AG04450 (cell line): ENCODE results near the gene GALNT5. TPM values are rescaled to one million over a fixed set of nuclear protein-coding genes. Genes with fewer than 3 reads are reported as not detected.

Source experiments
- CTCF ChIA-PET: fragments of 300-600, 350-600 bp; formaldehyde crosslinking; extraction: SDS; loops from one replicate; lab custom pipeline; 2022; ENCODE audit warnings: antibody characterized with exemption, inconsistent platforms; lab: Charles Lee
- POLR2A ChIA-PET: fragments of 350-600 bp; formaldehyde crosslinking; extraction: SDS; loops from one replicate; lab custom pipeline; 2021; ENCODE audit warnings: antibody characterized with exemption, inconsistent platforms; lab: Yijun Ruan, JAX
- DNase-seq: peaks from one replicate; pipeline ENCODE4 v3.0.0-alpha.2; 2011; ENCODE audit warnings: low read depth, low spot score
- H3K27ac ChIP-seq: one replicate; pipeline ENCODE4 v1.5.1; 2012; ENCODE audit warnings: low read depth, low read length, control low read depth
- H3K27me3 ChIP-seq: one replicate; pipeline ENCODE4 v1.6.0; 2012; ENCODE audit warnings: low read length; ENCODE audit not compliant: control insufficient read depth, insufficient read depth
- H3K4me3 ChIP-seq: 2 replicates; pipeline ENCODE4 v1.5.1; 2011; ENCODE audit warnings: mild to moderate bottlenecking, low read depth, low read length, control low read depth
- H3K9me3 ChIP-seq: 2 replicates; pipeline ENCODE4 v1.5.1; 2012; ENCODE audit warnings: low read length; ENCODE audit not compliant: control insufficient read depth, insufficient read depth
- polyA plus RNA-seq: library from polyadenylated mRNA; depleted of rRNA; stranded (reverse); fragments of >200 nt; gene quantifications from 2 replicates; pipeline ENCODE4 v1.2.3, GENCODE V29; 2011
- TF ChIP-seq, protein P1 (sequence below): IDR thresholded peaks from 2 replicates; pipeline ENCODE4 v1.5.1; 2011; ENCODE audit warnings: low read depth, low read length, control low read depth, inconsistent platforms

The GALNT5 gene
- polyA plus RNA-seq, 1 experiment: 55.0 TPM

DNA sequence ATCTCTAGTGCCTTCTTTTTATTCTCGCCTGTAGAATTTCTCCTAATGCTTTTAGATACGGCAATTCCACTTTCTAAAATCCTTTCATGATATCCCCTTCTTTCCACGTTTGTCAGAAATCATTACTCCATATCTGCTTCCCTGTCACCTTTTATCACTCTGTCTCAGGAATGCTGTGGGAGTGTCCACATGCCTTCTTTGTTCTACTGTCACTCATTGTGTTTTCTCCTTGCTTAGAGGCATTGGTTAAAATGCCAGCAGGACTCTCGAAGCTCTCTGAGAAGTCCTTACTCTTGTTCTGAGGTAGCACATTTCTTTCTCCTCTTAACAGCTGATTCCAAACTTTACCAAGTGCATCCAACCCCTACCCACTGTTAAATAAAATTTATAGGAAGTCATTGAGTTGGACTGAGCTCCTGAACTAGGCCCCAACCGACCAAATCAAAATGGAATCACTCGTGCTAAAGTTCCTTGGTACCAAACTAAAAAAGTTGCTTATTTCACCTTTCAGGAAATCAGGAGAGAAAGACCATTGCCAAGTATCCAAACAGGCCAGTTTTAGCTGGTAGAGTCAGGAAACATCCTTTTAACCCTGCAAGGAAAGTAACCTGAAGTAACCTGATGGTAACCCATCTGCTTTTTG, 10.6 kb upstream of the GALNT5 start:
- Histone ChIP-seq H3K27me3 (no peaks in the 10 kb centered on the region), H3K4me3 (no peak overlapping the region), H3K27ac (peak overlapping the region; percentile 92), H3K9me3 (no peaks in the 10 kb centered on the region)
- DNase-seq: no peak
- CTCF ChIA-PET: interaction anchor here (0.9 to 1.9 kb wide), 4 partner anchors 11 to 912 kb away, joined by 3 to 9 read pairs (median 6); partner anchors contain the start of gene GALNT5
- POLR2A ChIA-PET: interaction anchor here (1.4 to 2.0 kb wide), 3 partner anchors 11 to 17 kb away, joined by 6 to 9 read pairs (median 7); partner anchors contain the start of gene GALNT5
- TF ChIP-seq, protein P1, sequence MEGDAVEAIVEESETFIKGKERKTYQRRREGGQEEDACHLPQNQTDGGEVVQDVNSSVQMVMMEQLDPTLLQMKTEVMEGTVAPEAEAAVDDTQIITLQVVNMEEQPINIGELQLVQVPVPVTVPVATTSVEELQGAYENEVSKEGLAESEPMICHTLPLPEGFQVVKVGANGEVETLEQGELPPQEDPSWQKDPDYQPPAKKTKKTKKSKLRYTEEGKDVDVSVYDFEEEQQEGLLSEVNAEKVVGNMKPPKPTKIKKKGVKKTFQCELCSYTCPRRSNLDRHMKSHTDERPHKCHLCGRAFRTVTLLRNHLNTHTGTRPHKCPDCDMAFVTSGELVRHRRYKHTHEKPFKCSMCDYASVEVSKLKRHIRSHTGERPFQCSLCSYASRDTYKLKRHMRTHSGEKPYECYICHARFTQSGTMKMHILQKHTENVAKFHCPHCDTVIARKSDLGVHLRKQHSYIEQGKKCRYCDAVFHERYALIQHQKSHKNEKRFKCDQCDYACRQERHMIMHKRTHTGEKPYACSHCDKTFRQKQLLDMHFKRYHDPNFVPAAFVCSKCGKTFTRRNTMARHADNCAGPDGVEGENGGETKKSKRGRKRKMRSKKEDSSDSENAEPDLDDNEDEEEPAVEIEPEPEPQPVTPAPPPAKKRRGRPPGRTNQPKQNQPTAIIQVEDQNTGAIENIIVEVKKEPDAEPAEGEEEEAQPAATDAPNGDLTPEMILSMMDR: no peak

DNA sequence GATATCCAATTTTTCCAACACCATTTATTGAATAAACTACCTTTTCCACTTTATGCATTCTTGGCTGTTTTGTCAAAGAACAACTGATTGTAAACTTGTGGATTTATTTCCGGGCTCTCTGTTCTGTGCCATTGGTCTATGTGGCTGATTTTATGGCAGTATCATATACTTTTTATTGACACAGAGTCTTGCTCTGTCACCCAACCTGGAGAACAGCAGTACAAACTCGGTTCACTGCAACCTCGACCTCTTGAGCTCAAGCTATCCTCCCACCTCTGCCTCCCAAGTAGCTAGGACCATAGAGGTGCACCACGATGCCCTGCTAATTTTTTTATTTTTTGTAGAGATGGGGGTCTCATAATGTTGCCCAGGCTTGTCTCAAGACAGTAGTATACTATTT, 6.7 kb upstream of the GALNT5 start:
- POLR2A ChIA-PET: no interaction called here

DNA sequence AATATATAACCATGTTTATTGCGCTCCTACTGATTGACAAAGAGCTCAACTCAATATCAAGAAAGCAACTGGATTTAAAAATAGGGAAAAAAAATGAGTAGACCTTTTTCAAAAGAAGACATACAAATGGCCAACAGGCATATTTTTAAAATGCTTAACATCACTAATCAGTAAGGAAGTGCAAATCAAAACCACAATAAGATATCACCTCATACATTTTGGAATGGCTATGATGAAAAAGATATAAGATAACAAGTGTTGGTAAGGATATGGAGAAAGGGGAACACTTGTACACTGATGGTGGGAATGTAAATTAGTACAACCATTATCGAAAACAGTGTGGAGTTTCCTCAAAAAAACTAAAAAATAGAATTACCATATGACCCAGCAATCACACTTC, 5.6 kb upstream of the GALNT5 start:
- TF ChIP-seq, protein P1: no peak
- Histone ChIP-seq H3K27me3 (no peaks in the 10 kb centered on the region), H3K9me3 (no peaks in the 10 kb centered on the region), H3K4me3 (no peak overlapping the region), H3K27ac (no peak overlapping the region)
- DNase-seq: no peak
- CTCF ChIA-PET: interaction anchor here (1.2 kb wide), 1 partner anchor 51 kb away, joined by 3 read pairs; no protein-coding TSS in a partner anchor
- POLR2A ChIA-PET: no interaction called here

More for the DNA sequence above, 6.7 kb upstream of the GALNT5 start:
- no peak for DNase-seq
- Histone ChIP-seq H3K4me3 (no peak overlapping the region), H3K27me3 (no peaks in the 10 kb centered on the region), H3K9me3 (no peaks in the 10 kb centered on the region), H3K27ac (no peak overlapping the region)
- TF ChIP-seq, protein P1: no peak
- CTCF ChIA-PET: no interaction called here

DNA sequence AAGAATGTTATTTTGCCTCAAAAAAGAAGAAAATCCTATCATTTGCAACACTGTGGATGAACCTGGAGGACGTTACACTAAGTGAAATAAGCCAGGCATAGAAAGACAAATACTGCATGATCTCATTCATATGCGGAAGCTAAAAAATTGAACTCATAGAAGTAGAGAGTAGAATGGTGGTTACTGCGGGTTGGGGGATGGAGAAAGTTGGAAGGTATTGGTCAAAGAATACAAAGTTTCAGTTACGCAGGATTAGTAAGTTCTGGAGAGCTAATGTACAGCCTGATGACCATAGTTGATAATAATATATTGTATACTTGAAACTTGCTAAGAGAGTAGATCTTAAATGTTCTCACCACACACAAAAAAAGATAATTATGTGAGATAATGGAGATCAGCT, 5.0 kb upstream of the GALNT5 start:
- ChIA-PET CTCF (interaction anchor here (1.2 kb wide), 1 partner anchor 51 kb away, joined by 3 read pairs; no protein-coding TSS in a partner anchor), POLR2A (no interaction called here)

DNA sequence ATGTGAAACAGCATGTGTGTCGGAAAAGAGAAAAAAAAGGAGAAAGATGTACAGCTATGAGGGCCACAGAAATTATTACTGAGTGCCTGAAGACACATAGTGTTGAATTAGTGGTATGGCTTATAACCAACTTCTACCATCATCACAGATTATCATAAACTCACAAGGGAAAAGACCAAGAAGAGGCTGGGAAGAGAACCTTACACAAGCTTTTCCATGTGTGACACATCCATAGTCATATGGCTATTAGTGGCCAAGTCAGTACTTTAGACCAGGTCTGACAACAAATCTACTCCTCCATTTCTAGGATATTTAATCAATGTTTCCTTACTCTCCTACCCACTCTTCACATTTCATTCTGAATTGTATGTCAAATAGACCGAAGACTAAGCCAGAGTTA, 3.5 kb upstream of the GALNT5 start:
- Histone ChIP-seq H3K27ac (no peak overlapping the region), H3K9me3 (no peaks in the 10 kb centered on the region), H3K27me3 (no peaks in the 10 kb centered on the region), H3K4me3 (no peak overlapping the region)
- TF ChIP-seq, protein P1: no peak
- ChIA-PET CTCF (no interaction called here), POLR2A (no interaction called here)
- no peak for DNase-seq

More for the DNA sequence above, 5.0 kb upstream of the GALNT5 start:
- no peak overlapping the region for H3K27ac ChIP-seq
- no peak for DNase-seq
- H3K9me3 ChIP-seq: no peaks in the 10 kb centered on the region
- no peak overlapping the region for H3K4me3 ChIP-seq
- TF ChIP-seq, protein P1: no peak
- H3K27me3 ChIP-seq: no peaks in the 10 kb centered on the region
